ENCODE measurements around the gene POLL.
A peak's percentile ranks its signal among the peaks of the same experiment; 100 is the strongest.

Gene POLL

DNA sequence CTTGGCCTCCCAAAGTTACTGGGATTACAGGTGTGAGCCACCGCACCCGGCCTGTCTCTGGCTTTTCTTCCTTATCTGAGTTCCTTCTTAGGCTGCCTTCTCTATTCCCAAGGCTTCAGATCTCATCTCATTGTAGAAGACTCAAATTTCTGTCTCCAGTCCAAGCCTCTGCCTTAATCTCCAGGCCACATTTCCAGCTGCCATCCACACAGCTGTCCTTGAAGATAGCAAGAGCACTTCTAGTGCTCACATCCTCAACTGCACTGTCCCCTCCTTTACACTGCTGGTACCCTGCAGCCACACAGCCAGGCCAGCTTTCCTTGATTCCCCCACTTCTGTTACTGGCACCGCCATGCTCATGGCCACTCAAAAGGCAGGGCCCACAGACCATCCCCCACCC is 35.6 kb downstream of the POLL start:
- no peak for DNase-seq
- Histone ChIP-seq H3K9me3 (no peaks in the 10 kb centered on the region), H3K36me3 (no peaks in the 10 kb centered on the region), H3K4me1 (no peaks in the 10 kb centered on the region), H3K4me3 (ENCODE audit: low read depth, low read length) (no peak overlapping the region), H3K27me3 (no peaks in the 10 kb centered on the region)
- TF ChIP-seq, protein P1, sequence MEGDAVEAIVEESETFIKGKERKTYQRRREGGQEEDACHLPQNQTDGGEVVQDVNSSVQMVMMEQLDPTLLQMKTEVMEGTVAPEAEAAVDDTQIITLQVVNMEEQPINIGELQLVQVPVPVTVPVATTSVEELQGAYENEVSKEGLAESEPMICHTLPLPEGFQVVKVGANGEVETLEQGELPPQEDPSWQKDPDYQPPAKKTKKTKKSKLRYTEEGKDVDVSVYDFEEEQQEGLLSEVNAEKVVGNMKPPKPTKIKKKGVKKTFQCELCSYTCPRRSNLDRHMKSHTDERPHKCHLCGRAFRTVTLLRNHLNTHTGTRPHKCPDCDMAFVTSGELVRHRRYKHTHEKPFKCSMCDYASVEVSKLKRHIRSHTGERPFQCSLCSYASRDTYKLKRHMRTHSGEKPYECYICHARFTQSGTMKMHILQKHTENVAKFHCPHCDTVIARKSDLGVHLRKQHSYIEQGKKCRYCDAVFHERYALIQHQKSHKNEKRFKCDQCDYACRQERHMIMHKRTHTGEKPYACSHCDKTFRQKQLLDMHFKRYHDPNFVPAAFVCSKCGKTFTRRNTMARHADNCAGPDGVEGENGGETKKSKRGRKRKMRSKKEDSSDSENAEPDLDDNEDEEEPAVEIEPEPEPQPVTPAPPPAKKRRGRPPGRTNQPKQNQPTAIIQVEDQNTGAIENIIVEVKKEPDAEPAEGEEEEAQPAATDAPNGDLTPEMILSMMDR (IDR thresholded peaks at IDR 0.05; ENCODE audit: low read depth, low read length): no peak

DNA sequence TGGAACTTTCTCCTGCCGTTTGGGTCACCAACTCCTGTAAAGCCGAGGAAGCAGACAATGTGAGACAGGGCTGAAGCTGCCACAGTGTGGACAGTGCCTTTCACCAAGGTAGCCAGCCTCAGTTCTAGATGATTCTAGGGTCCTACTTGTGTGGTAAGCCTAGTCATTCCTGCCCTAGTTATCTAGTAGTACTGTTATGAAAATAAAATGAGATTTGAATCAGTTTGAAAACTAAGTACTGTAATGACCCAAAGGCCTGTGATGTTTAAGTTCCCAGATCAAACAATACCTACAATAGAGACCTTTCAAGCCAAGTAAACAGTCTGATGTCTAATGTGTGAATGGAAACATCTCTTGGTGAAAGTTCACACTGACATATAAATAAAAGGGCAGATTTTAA is 37.1 kb downstream of the POLL start:
- TF ChIP-seq, protein P1 (IDR thresholded peaks at IDR 0.05; ENCODE audit: low read depth, low read length): no peak
- DNase-seq: no peak
- no peak overlapping the region for H3K4me3 ChIP-seq (ENCODE audit: low read depth, low read length)
- H3K4me1 ChIP-seq: peaks cover 5% of the 10 kb centered on the region; the same call in 1 of the 2 replicates
- no peaks in the 10 kb centered on the region; the same call in 1 of the 2 replicates for H3K9me3 ChIP-seq
- no peaks in the 10 kb centered on the region for H3K27me3 ChIP-seq
- H3K36me3 ChIP-seq: no peaks in the 10 kb centered on the region

DNA sequence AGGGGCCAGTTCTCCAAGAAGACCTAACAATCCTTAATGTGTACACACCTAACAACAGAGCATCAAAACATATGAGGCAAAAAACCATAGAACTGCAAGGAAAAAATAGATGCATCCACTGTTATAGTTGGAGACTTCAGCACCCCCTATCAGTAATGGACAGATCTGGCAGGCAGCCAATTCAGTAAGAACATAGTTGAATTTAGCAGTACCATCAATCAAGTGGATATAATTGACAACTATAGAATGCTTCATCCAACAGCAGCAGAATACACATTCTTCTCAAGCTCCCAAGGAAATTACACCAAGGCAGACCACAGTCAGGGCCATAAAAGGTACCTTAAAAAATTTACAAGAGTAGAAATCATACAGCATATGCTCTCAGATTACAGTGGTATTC is 42.2 kb downstream of the POLL start:
- peak; percentile 72 for DNase-seq
- Histone ChIP-seq H3K4me3 (ENCODE audit: low read depth, low read length) (no peak overlapping the region), H3K9me3 (no peaks in the 10 kb centered on the region; the same call in 1 of the 2 replicates), H3K36me3 (no peaks in the 10 kb centered on the region), H3K4me1 (peaks cover 12% of the 10 kb centered on the region), H3K27me3 (no peaks in the 10 kb centered on the region)
- TF ChIP-seq, protein P1 (IDR thresholded peaks at IDR 0.05; ENCODE audit: low read depth, low read length): no peak

DNA sequence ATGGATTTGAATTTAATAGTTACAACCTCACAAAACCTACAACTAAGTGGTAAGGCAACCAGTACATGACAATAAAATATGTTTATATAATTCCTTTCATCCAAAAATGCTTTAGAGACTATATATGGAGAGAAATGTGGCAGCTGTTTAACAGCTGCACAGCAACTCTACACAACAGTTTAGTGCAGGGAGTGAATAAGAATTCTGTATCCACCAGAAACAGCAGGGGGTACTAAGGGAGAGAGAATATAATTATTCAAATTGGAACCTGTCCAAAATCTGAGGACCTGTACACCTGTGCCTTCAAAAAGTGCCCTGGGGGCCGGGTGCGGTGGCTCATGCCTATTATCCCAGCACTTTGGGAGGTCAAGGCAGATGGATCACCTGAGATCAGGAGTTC is 49.6 kb downstream of the POLL start:
- H3K9me3 ChIP-seq: no peaks in the 10 kb centered on the region
- TF ChIP-seq, protein P1 (IDR thresholded peaks at IDR 0.05; ENCODE audit: low read depth, low read length): no peak

DNA sequence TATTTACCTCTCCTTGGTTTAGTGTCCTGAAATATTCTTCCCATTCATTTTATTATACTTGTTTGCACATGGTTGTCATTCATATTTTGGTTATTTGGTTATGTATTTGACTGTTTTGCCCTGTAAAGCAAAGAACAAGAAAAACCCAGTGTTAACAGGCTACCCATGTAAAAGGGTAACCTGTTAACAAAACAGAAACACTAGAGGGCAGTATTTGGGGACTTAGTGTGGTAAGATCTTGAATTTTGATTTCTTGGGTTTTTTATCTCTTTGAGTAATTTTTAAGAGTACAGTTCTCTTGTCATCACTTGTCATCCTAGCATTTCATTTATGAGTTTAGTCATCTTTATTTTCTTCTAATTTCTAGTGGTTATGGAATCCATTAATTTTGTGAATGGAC is 51.3 kb downstream of the POLL start:
- Histone ChIP-seq H3K27me3 (no peaks in the 10 kb centered on the region), H3K36me3 (no peaks in the 10 kb centered on the region; the same call in 1 of the 2 replicates), H3K4me3 (ENCODE audit: low read depth, low read length) (no peak overlapping the region), H3K4me1 (no peaks in the 10 kb centered on the region), H3K9me3 (no peaks in the 10 kb centered on the region)
- no peak for DNase-seq
- TF ChIP-seq, protein P1 (IDR thresholded peaks at IDR 0.05; ENCODE audit: low read depth, low read length): peak; percentile 62

More for the DNA sequence above, 49.6 kb downstream of the POLL start:
- H3K27me3 ChIP-seq: no peaks in the 10 kb centered on the region
- H3K4me3 ChIP-seq (ENCODE audit: low read depth, low read length): no peak overlapping the region
- H3K36me3 ChIP-seq: no peaks in the 10 kb centered on the region; the same call in 1 of the 2 replicates
- no peak for DNase-seq
- no peaks in the 10 kb centered on the region for H3K4me1 ChIP-seq

DNA sequence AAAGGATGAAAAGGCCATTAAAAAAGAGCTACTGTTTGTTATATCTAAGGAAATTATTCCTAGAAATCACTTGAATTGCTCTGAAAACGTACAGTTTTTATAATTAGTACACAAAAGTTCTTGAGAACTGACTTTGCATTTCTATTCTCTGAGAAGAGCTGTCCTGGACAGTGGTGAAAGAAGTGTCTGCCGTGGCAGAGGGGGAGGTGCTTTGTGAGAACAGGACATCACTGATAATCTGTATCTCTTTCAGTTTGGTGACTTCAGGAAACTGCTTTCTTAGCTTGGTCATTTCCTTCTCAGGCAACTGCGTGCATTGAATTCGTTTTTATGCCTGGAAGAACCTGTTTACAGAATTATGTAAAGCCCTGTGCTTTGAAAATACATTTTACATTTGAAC is 52.1 kb downstream of the POLL start:
- no peaks in the 10 kb centered on the region for H3K27me3 ChIP-seq
- no peak overlapping the region for H3K4me3 ChIP-seq (ENCODE audit: low read depth, low read length)
- no peaks in the 10 kb centered on the region; the same call in 1 of the 2 replicates for H3K36me3 ChIP-seq
- H3K9me3 ChIP-seq: no peaks in the 10 kb centered on the region
- H3K4me1 ChIP-seq: no peaks in the 10 kb centered on the region
- TF ChIP-seq, protein P1 (IDR thresholded peaks at IDR 0.05; ENCODE audit: low read depth, low read length): no peak
- no peak for DNase-seq
